Measurements from ENCODE around the gene MGAT2.
A peak's percentile ranks its signal among the peaks of the same experiment; 100 is the strongest.

Gene MGAT2

GRCh38 chr14:49634547-49635334, 14.1 kb downstream of the MGAT2 start, which contains the start of gene DNAAF2:
DNAAF2 (minus strand) TSS chr14:49635244; CDS start chr14:49635149, 95 bp downstream.
- no peaks in the 10 kb centered on the region for H3K27me3 ChIP-seq (ENCODE audit: control insufficient read depth, low read length)
- H3F3A ChIP-seq (ENCODE audit: control insufficient read depth, insufficient read depth), result peaks cover 14% of the 10 kb centered on the region
- H3K4me3 ChIP-seq (ENCODE audit: low read length), result peak within 1 kb of the TSS; percentile 76
- H4K20me1 ChIP-seq (ENCODE audit: control insufficient read depth, insufficient read depth, low read depth, low read length), result peaks cover 13% of the 10 kb centered on the region; the same call in 1 of the 2 replicates
- peaks cover 29% of the 10 kb centered on the region for H3K4me1 ChIP-seq (ENCODE audit: control insufficient read depth, low read length)
- peak within 1 kb of the TSS; percentile 91 for H3K27ac ChIP-seq (ENCODE audit: low read depth, low read length)
- peaks cover 67% of the 10 kb centered on the region for H3K36me3 ChIP-seq (ENCODE audit: control insufficient read depth, low read length)
- no peak for TF ChIP-seq EZH2phosphoT487 (IDR thresholded peaks at IDR 0.05; ENCODE audit: borderline replicate concordance, low read length)
- no peak for TF ChIP-seq CTCF (IDR thresholded peaks at IDR 0.05; ENCODE audit: low read depth, low read length, poor library complexity, severe bottlenecking)
- peaks cover 98% of the 10 kb centered on the region for H3K79me2 ChIP-seq (ENCODE audit: control insufficient read depth, low read length)
- H3K9me2 ChIP-seq (replicated peaks; ENCODE audit: control insufficient read depth, low read length), result no peaks in the 10 kb centered on the region
- no peaks in the 10 kb centered on the region for H3K9me3 ChIP-seq (ENCODE audit: control insufficient read depth, insufficient read depth, low read length)
- peak within 1 kb of the TSS; percentile 83 for H3K4me2 ChIP-seq (ENCODE audit: low read length)

GRCh38 chr14:49636866-49637265, 16.3 kb downstream of the MGAT2 start:
- peaks cover 13% of the 10 kb centered on the region; the same call in 1 of the 2 replicates for H4K20me1 ChIP-seq (ENCODE audit: control insufficient read depth, insufficient read depth, low read depth, low read length)
- peaks cover 14% of the 10 kb centered on the region for H3F3A ChIP-seq (ENCODE audit: control insufficient read depth, insufficient read depth)
- TF ChIP-seq CTCF (IDR thresholded peaks at IDR 0.05; ENCODE audit: low read depth, low read length, poor library complexity, severe bottlenecking) (no peak), EZH2phosphoT487 (IDR thresholded peaks at IDR 0.05; ENCODE audit: borderline replicate concordance, low read length) (no peak)
- peak overlapping the region; percentile 83 for H3K4me2 ChIP-seq (ENCODE audit: low read length)
- H3K79me2 ChIP-seq (ENCODE audit: control insufficient read depth, low read length), result peaks cover 98% of the 10 kb centered on the region
- H3K9me2 ChIP-seq (replicated peaks; ENCODE audit: control insufficient read depth, low read length), result no peaks in the 10 kb centered on the region
- no peaks in the 10 kb centered on the region for H3K9me3 ChIP-seq (ENCODE audit: control insufficient read depth, insufficient read depth, low read length)
- no peaks in the 10 kb centered on the region for H3K27me3 ChIP-seq (ENCODE audit: control insufficient read depth, low read length)
- H3K36me3 ChIP-seq (ENCODE audit: control insufficient read depth, low read length), result peaks cover 75% of the 10 kb centered on the region
- H3K4me1 ChIP-seq (ENCODE audit: control insufficient read depth, low read length), result peaks cover 28% of the 10 kb centered on the region
- H3K4me3 ChIP-seq (ENCODE audit: low read length), result peak overlapping the region; percentile 76; the same call in 1 of the 2 replicates
- no peak overlapping the region for H3K27ac ChIP-seq (ENCODE audit: low read depth, low read length)

- Histone ChIP-seq H3K9me3 (ENCODE audit: control insufficient read depth, insufficient read depth, low read length) (no peaks in the 10 kb centered on the region), H3F3A (ENCODE audit: control insufficient read depth, insufficient read depth) (peaks cover 16% of the 10 kb centered on the region), H3K4me2 (ENCODE audit: low read length) (0 out of 2 replicates have a peak overlapping the region, but pooled peaks have one; percentile 2), H4K20me1 (ENCODE audit: control insufficient read depth, insufficient read depth, low read depth, low read length) (peaks cover 13% of the 10 kb centered on the region; the same call in 1 of the 2 replicates), H3K9me2 (replicated peaks; ENCODE audit: control insufficient read depth, low read length) (no peaks in the 10 kb centered on the region), H3K36me3 (ENCODE audit: control insufficient read depth, low read length) (peaks cover 79% of the 10 kb centered on the region), H3K4me1 (ENCODE audit: control insufficient read depth, low read length) (peaks cover 33% of the 10 kb centered on the region), H3K27me3 (ENCODE audit: control insufficient read depth, low read length) (no peaks in the 10 kb centered on the region), H3K27ac (ENCODE audit: low read depth, low read length) (no peak overlapping the region), H3K79me2 (ENCODE audit: control insufficient read depth, low read length) (peaks cover 98% of the 10 kb centered on the region), H3K4me3 (ENCODE audit: low read length) (no peak overlapping the region)
- no peak for TF ChIP-seq EZH2phosphoT487 (IDR thresholded peaks at IDR 0.05; ENCODE audit: borderline replicate concordance, low read length)
- no peak for TF ChIP-seq CTCF (IDR thresholded peaks at IDR 0.05; ENCODE audit: low read depth, low read length, poor library complexity, severe bottlenecking)
Observed at GRCh38 chr14:49637534-49638078, 17.0 kb downstream of the MGAT2 start.

Data from DOHH2 (cell line).